GM23338 (cell line): Measurements from ENCODE around the gene CPB2. TPM values are rescaled to one million over a fixed set of nuclear protein-coding genes. Genes with fewer than 3 reads are reported as not detected.

Experiments
- ATAC-seq: fragments of 200-7000 bp; cut with Tn5 transposase; 3 replicates; pipeline ENCODE4 v1.9.1; 2020
- DNase-seq: peaks from one replicate; pipeline ENCODE4 v3.0.0-alpha.2; 2015; ENCODE audit warnings: low spot score
- H2AFZ ChIP-seq: fragments of 200-600 bp; sonication (generic); 2 replicates; pipeline ENCODE4 v1.8.0; 2016; ENCODE audit warnings: antibody characterized with exemption, mild to moderate bottlenecking, moderate library complexity
- H3F3A ChIP-seq: fragments of 200-600 bp; sonication (generic); replicated peaks from 2 replicates; pipeline ENCODE4 v1.8.0; 2017; ENCODE audit warnings: antibody characterized with exemption, mixed run types, low read depth
- H3K27ac ChIP-seq: fragments of 200-600 bp; sonication (generic); 2 replicates; pipeline ENCODE4 v1.6.1; 2016; ENCODE audit warnings: low read depth
- H3K27me3 ChIP-seq: fragments of 200-600 bp; sonication (generic); 2 replicates; pipeline ENCODE4 v1.8.0; 2016; ENCODE audit warnings: mild to moderate bottlenecking, mixed run types, moderate library complexity; ENCODE audit not compliant: insufficient read depth
- H3K36me3 ChIP-seq: fragments of 200-600 bp; sonication (generic); 2 replicates; pipeline ENCODE4 v1.8.0; 2016; ENCODE audit warnings: mild to moderate bottlenecking; ENCODE audit not compliant: insufficient read depth
- H3K4me1 ChIP-seq: fragments of 200-600 bp; sonication (generic); 2 replicates; pipeline ENCODE4 v1.8.0; 2016; ENCODE audit warnings: mild to moderate bottlenecking, moderate library complexity; ENCODE audit not compliant: insufficient read depth
- H3K4me2 ChIP-seq: fragments of 200-600 bp; sonication (generic); 2 replicates; pipeline ENCODE4 v1.7.1; 2017; ENCODE audit warnings: mixed run types
- H3K4me3 ChIP-seq: fragments of 200-600 bp; sonication (generic); 2 replicates; pipeline ENCODE4 v1.6.1; 2016; ENCODE audit warnings: mixed run types
- H3K79me2 ChIP-seq: fragments of 200-600 bp; sonication (generic); replicated peaks from 2 replicates; pipeline ENCODE4 v1.8.0; 2017; ENCODE audit warnings: mild to moderate bottlenecking; ENCODE audit not compliant: insufficient read depth
- H3K9me2 ChIP-seq: fragments of 200-600 bp; sonication (generic); 2 replicates; pipeline ENCODE4 v1.8.0; 2017; ENCODE audit not compliant: insufficient read depth
- H4K20me1 ChIP-seq: fragments of 200-600 bp; sonication (generic); replicated peaks from 2 replicates; pipeline ENCODE4 v1.8.0; 2017; ENCODE audit warnings: mild to moderate bottlenecking; ENCODE audit not compliant: insufficient read depth
- H3K27ac Mint-ChIP-seq: 2 replicates; pipeline ENCODE4 v1.8.0; 2020; ENCODE audit warnings: inconsistent platforms, mild to moderate bottlenecking, moderate library complexity, mixed read lengths
- H3K27me3 Mint-ChIP-seq: 3 replicates; pipeline ENCODE4 v1.8.0; 2022; ENCODE audit warnings: low read depth, mild to moderate bottlenecking, moderate library complexity, mixed read lengths, inconsistent platforms; ENCODE audit not compliant: insufficient read depth, poor library complexity
- H3K36me3 Mint-ChIP-seq: 3 replicates; pipeline ENCODE4 v1.8.0; 2021; ENCODE audit warnings: low read depth, mild to moderate bottlenecking, inconsistent platforms, moderate library complexity, mixed read lengths
- H3K4me1 Mint-ChIP-seq: 3 replicates; pipeline ENCODE4 v1.8.0; 2020; ENCODE audit warnings: mild to moderate bottlenecking, inconsistent platforms, mixed read lengths
- H3K4me3 Mint-ChIP-seq: 3 replicates; pipeline ENCODE4 v1.8.0; 2021; ENCODE audit warnings: moderate library complexity, mild to moderate bottlenecking, inconsistent platforms, mixed read lengths
- H3K9me3 Mint-ChIP-seq: 3 replicates; pipeline ENCODE4 v1.8.0; 2020; ENCODE audit warnings: moderate library complexity, mild to moderate bottlenecking, inconsistent platforms, mixed read lengths
- CREB1 ChIP-seq: fragments of 250-450 bp; sonication (Bioruptor Pico); IDR thresholded peaks from 2 replicates; pipeline ENCODE4 v1.5.0; 2020; ENCODE audit warnings: low read depth, mild to moderate bottlenecking, moderate library complexity
- ETS1 ChIP-seq: IDR thresholded peaks from 2 replicates; pipeline ENCODE4 v1.6.1; 2016; ENCODE audit warnings: antibody characterized with exemption
- EZH2 ChIP-seq: fragments of 200-600 bp; sonication (generic); IDR thresholded peaks from one replicate; pipeline ENCODE4 v1.8.0; 2017; ENCODE audit warnings: antibody characterized with exemption, mild to moderate bottlenecking, low read depth; ENCODE audit not compliant: unreplicated experiment
- EZH2phosphoT487 ChIP-seq: fragments of 200-600 bp; sonication (generic); IDR thresholded peaks from one replicate; pipeline ENCODE4 v1.8.1; 2018; ENCODE audit warnings: antibody characterized with exemption; ENCODE audit not compliant: unreplicated experiment
- JUNB ChIP-seq: IDR thresholded peaks from one replicate; pipeline ENCODE4 v1.6.1; 2016; ENCODE audit warnings: antibody characterized with exemption; ENCODE audit not compliant: unreplicated experiment
- NANOG ChIP-seq: IDR thresholded peaks from 2 replicates; pipeline ENCODE4 v1.6.1; 2016; ENCODE audit warnings: antibody characterized with exemption, borderline replicate concordance
- POLR2AphosphoS5 ChIP-seq: IDR thresholded peaks from 2 replicates; pipeline ENCODE4 v1.6.1; 2016; ENCODE audit warnings: antibody characterized with exemption, low read depth
- STAT1 ChIP-seq: IDR thresholded peaks from one replicate; pipeline ENCODE4 v1.6.1; 2016; ENCODE audit warnings: antibody characterized with exemption; ENCODE audit not compliant: unreplicated experiment
- ZNF114 ChIP-seq: fragments of 250-450 bp; sonication (Bioruptor Pico); IDR thresholded peaks from 2 replicates; pipeline ENCODE4 v1.5.0; 2020; ENCODE audit warnings: mild to moderate bottlenecking, moderate library complexity
- ZNF331 ChIP-seq: fragments of 250-450 bp; sonication (Bioruptor Pico); IDR thresholded peaks from 2 replicates; pipeline ENCODE4 v1.5.0; 2020; ENCODE audit warnings: low read depth, mild to moderate bottlenecking, moderate library complexity
- ZNF462 ChIP-seq: fragments of 250-450 bp; sonication (Bioruptor Pico); IDR thresholded peaks from 2 replicates; pipeline ENCODE4 v1.5.0; 2020; ENCODE audit warnings: mild to moderate bottlenecking, moderate library complexity
- polyA plus RNA-seq: library from polyadenylated mRNA; unstranded; fragments of >200 nt; fragmentation: Nextera tagmentation; extraction: Ambion mirVana; gene quantifications from 2 replicates; pipeline ENCODE4 v1.2.1, GENCODE V29; 2016
- total RNA-seq: library from RNA; depleted of rRNA; stranded (reverse); fragments of >200 nt; shearing (Covaris generic); gene quantifications from 2 replicates; pipeline ENCODE4 v1.2.3, GENCODE V29; 2014
- TF ChIP-seq, protein P1 (sequence below), 2 experiments: fragments of 200-600 bp in 1 of 2; sonication (generic) in 1 of 2; conservative IDR thresholded peaks; 2 replicates each; pipeline versions ENCODE4 v1.5.1 to v1.6.1; 2016 to 2017; ENCODE audit warnings: antibody characterized with exemption in 2 of 2, low read depth in 2 of 2, mild to moderate bottlenecking in 2 of 2, moderate library complexity in 1 of 2
- TF ChIP-seq, protein P2 (sequence below): IDR thresholded peaks from one replicate; pipeline ENCODE4 v1.6.1; 2018; ENCODE audit warnings: antibody characterized with exemption; ENCODE audit not compliant: unreplicated experiment

Gene CPB2
- total and polyA plus RNA-seq, 2 experiments from 2014 or later, result 0.47 TPM; not detected in 1

DNA sequence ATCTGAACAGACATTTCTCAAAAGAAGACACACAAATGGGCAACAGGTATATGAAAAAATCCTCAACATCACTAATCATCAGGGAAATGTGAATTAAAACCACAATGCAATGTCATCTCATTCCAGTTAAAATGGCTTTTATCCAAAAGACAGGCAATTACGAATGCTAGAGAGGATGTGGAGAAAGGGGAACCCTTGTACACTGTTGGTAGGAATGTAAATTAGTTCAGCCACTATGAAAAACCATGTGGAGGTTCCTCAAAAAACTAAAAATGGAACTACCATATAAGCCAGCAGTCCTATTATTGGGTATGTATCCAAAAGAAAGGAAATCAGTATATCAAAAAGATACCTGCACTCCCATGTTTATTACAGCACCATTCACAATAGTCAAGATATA lies 27.6 kb downstream of the CPB2 start:
- Mint-ChIP-seq H3K27ac (no peak overlapping the region), H3K4me1 (no peaks in the 10 kb centered on the region), H3K4me3 (no peak overlapping the region), H3K9me3 (peaks cover 6% of the 10 kb centered on the region; the same call in 2 of the 3 replicates), H3K36me3 (peaks cover 2% of the 10 kb centered on the region; the same call in 1 of the 3 replicates), H3K27me3 (no peaks in the 10 kb centered on the region)
- DNase-seq (no peak), ATAC-seq (no peak)
- H3K36me3 ChIP-seq, result no peaks in the 10 kb centered on the region
- H3K4me3 ChIP-seq, result no peak overlapping the region
- no peaks in the 10 kb centered on the region for H3K27me3 ChIP-seq
- H3K9me2 ChIP-seq, result 0 out of 2 replicates have a peak, but pooled peaks cover 3% of the 10 kb centered on the region
- H4K20me1 ChIP-seq, result no peaks in the 10 kb centered on the region
- H3F3A ChIP-seq, result no peaks in the 10 kb centered on the region
- H3K4me1 ChIP-seq, result no peaks in the 10 kb centered on the region
- no peaks in the 10 kb centered on the region for H3K79me2 ChIP-seq
- H2AFZ ChIP-seq, result no peak overlapping the region
- TF ChIP-seq JUNB (no peak), ZNF331 (CRISPR knock-in tag) (no peak), STAT1 (no peak), EZH2 (no peak), ZNF462 (no peak), NANOG (no peak), EZH2phosphoT487 (no peak), ETS1 (no peak), ZNF114 (CRISPR knock-in tag) (no peak), POLR2AphosphoS5 (no peak), CREB1 (CRISPR knock-in tag) (no peak)
- TF ChIP-seq, protein P1, sequence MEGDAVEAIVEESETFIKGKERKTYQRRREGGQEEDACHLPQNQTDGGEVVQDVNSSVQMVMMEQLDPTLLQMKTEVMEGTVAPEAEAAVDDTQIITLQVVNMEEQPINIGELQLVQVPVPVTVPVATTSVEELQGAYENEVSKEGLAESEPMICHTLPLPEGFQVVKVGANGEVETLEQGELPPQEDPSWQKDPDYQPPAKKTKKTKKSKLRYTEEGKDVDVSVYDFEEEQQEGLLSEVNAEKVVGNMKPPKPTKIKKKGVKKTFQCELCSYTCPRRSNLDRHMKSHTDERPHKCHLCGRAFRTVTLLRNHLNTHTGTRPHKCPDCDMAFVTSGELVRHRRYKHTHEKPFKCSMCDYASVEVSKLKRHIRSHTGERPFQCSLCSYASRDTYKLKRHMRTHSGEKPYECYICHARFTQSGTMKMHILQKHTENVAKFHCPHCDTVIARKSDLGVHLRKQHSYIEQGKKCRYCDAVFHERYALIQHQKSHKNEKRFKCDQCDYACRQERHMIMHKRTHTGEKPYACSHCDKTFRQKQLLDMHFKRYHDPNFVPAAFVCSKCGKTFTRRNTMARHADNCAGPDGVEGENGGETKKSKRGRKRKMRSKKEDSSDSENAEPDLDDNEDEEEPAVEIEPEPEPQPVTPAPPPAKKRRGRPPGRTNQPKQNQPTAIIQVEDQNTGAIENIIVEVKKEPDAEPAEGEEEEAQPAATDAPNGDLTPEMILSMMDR (conservative IDR thresholded peaks at IDR 0.05; ENCODE audit: low read depth in 2 of 2), result no peak
- TF ChIP-seq, protein P2, sequence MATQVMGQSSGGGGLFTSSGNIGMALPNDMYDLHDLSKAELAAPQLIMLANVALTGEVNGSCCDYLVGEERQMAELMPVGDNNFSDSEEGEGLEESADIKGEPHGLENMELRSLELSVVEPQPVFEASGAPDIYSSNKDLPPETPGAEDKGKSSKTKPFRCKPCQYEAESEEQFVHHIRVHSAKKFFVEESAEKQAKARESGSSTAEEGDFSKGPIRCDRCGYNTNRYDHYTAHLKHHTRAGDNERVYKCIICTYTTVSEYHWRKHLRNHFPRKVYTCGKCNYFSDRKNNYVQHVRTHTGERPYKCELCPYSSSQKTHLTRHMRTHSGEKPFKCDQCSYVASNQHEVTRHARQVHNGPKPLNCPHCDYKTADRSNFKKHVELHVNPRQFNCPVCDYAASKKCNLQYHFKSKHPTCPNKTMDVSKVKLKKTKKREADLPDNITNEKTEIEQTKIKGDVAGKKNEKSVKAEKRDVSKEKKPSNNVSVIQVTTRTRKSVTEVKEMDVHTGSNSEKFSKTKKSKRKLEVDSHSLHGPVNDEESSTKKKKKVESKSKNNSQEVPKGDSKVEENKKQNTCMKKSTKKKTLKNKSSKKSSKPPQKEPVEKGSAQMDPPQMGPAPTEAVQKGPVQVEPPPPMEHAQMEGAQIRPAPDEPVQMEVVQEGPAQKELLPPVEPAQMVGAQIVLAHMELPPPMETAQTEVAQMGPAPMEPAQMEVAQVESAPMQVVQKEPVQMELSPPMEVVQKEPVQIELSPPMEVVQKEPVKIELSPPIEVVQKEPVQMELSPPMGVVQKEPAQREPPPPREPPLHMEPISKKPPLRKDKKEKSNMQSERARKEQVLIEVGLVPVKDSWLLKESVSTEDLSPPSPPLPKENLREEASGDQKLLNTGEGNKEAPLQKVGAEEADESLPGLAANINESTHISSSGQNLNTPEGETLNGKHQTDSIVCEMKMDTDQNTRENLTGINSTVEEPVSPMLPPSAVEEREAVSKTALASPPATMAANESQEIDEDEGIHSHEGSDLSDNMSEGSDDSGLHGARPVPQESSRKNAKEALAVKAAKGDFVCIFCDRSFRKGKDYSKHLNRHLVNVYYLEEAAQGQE, result no peak
- no peak overlapping the region for H3K4me2 ChIP-seq
- no peak overlapping the region for H3K27ac ChIP-seq
